Kidney tubule cell (primary cell): Measurements from ENCODE around the gene GLG1.

Experiments used
- DNase-seq: peaks from one replicate; pipeline ENCODE4 v3.0.0-alpha.2; 2018; ENCODE audit warnings: low spot score

GLG1 gene

GRCh38 chr16:74606521-74607309, at the start of gene GLG1:
Gene GLG1 (minus strand): TSS chr16:74607114. CDS start chr16:74607094, 20 bp downstream.
- DNase-seq: peak; percentile 93

GRCh38 chr16:74654536-74655050, 47.7 kb upstream of the GLG1 start:
- DNase-seq: no peak

- DNase-seq: peak; percentile 21
These were observed 46.0 kb upstream of the GLG1 start for GRCh38 chr16:74652883-74653282.

- no peak for DNase-seq
These were observed 45.3 kb upstream of the GLG1 start for GRCh38 chr16:74652249-74652648.

- DNase-seq: peak; percentile 40
These were observed 44.9 kb upstream of the GLG1 start for GRCh38 chr16:74651841-74652240.

GRCh38 chr16:74650966-74651567, 44.2 kb upstream of the GLG1 start:
- no peak for DNase-seq

- DNase-seq: no peak
These were observed 43.1 kb upstream of the GLG1 start for GRCh38 chr16:74649839-74650504.

- no peak for DNase-seq
These were observed 35.1 kb upstream of the GLG1 start for GRCh38 chr16:74641969-74642368.

GRCh38 chr16:74637742-74638453, 31.0 kb upstream of the GLG1 start:
- no peak for DNase-seq

- DNase-seq: no peak
These were observed 28.4 kb upstream of the GLG1 start for GRCh38 chr16:74635303-74635702.

- no peak for DNase-seq
These were observed 26.8 kb upstream of the GLG1 start for GRCh38 chr16:74633686-74634085.

- DNase-seq: peak; percentile 54
These were observed 20.7 kb upstream of the GLG1 start for GRCh38 chr16:74627506-74628220.

GRCh38 chr16:74626741-74627416, 20.0 kb upstream of the GLG1 start:
- DNase-seq: no peak

GRCh38 chr16:74625500-74626350, 18.8 kb upstream of the GLG1 start:
- DNase-seq: peak; percentile 86

- DNase-seq: no peak
These were observed 16.9 kb upstream of the GLG1 start for GRCh38 chr16:74623839-74624235.

GRCh38 chr16:74623214-74623838, 16.4 kb upstream of the GLG1 start:
- peak; percentile 63 for DNase-seq

- no peak for DNase-seq
These were observed 15.1 kb upstream of the GLG1 start for GRCh38 chr16:74622005-74622404.

- no peak for DNase-seq
These were observed 10.4 kb upstream of the GLG1 start for GRCh38 chr16:74617206-74617788.

- DNase-seq: no peak
These were observed 4.8 kb upstream of the GLG1 start for GRCh38 chr16:74611721-74612120.
